GM19455 (cell line): ENCODE data around the gene KCNB1.

Experiments used
- ATAC-seq: cut with Tn5 transposase; IDR thresholded peaks from one replicate; pipeline ENCODE4 v1.9.1; 2021; ENCODE audit not compliant: unreplicated experiment

KCNB1 gene

GRCh38 chr20:49471397-49471796, 11.1 kb downstream of the KCNB1 start:
- no peak for ATAC-seq

- ATAC-seq: no peak
These were observed 11.5 kb downstream of the KCNB1 start for GRCh38 chr20:49470922-49471321.

- no peak for ATAC-seq
These were observed 13.4 kb downstream of the KCNB1 start for GRCh38 chr20:49469060-49469459.

GRCh38 chr20:49468412-49468811, 14.1 kb downstream of the KCNB1 start:
- no peak for ATAC-seq

GRCh38 chr20:49466114-49466912, 16.2 kb downstream of the KCNB1 start:
- no peak for ATAC-seq

GRCh38 chr20:49464556-49464955, 17.9 kb downstream of the KCNB1 start:
- no peak for ATAC-seq

- ATAC-seq: no peak
These were observed 19.8 kb downstream of the KCNB1 start for GRCh38 chr20:49462626-49463025.

GRCh38 chr20:49461894-49462620, 20.4 kb downstream of the KCNB1 start:
- ATAC-seq: no peak

- ATAC-seq: no peak
These were observed 21.6 kb downstream of the KCNB1 start for GRCh38 chr20:49460916-49461315.

- no peak for ATAC-seq
These were observed 22.3 kb downstream of the KCNB1 start for GRCh38 chr20:49460131-49460530.

GRCh38 chr20:49459684-49460083, 22.8 kb downstream of the KCNB1 start:
- no peak for ATAC-seq

- ATAC-seq: no peak
These were observed 25.0 kb downstream of the KCNB1 start for GRCh38 chr20:49457444-49457843.

- ATAC-seq: no peak
These were observed 25.8 kb downstream of the KCNB1 start for GRCh38 chr20:49456646-49457045.

- ATAC-seq: no peak
These were observed 26.8 kb downstream of the KCNB1 start for GRCh38 chr20:49455691-49456090.

- ATAC-seq: no peak
These were observed 30.4 kb downstream of the KCNB1 start for GRCh38 chr20:49452011-49452482.

- ATAC-seq: no peak
These were observed 32.2 kb downstream of the KCNB1 start for GRCh38 chr20:49450281-49450721.

- ATAC-seq: no peak
These were observed 33.6 kb downstream of the KCNB1 start for GRCh38 chr20:49448917-49449316.

- no peak for ATAC-seq
These were observed 34.3 kb downstream of the KCNB1 start for GRCh38 chr20:49447946-49448809.

- no peak for ATAC-seq
These were observed 35.1 kb downstream of the KCNB1 start for GRCh38 chr20:49447364-49447763.

GRCh38 chr20:49446808-49447207, 35.7 kb downstream of the KCNB1 start:
- no peak for ATAC-seq

- no peak for ATAC-seq
These were observed 36.4 kb downstream of the KCNB1 start for GRCh38 chr20:49446080-49446479.
